ENCODE results near the gene ORAI1.
"Not testable (repeated sequence)": the region's sequence is repeated elsewhere in the genome, so short reads cannot be mapped to it uniquely, and the experiment has no call there.

ORAI1 gene

DNA sequence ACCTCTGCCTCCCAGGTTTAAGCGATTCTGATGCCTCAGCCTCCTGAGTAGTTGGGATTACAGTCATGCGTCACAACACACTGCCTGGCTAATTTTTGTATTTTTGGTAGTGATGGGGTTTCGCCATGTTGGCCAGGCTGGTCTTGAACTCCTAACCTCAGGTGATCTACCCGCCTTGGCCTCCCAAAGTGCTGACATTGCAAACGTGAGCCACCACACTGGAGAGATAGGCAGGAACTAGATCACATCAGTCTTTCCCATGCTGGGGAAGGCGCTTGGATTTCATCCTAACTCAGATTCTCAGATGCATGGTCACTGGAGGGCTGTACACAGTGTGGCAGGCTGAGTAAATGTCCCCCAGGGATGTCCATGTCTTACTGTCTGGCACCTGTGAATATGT is 18.0 kb upstream of the ORAI1 start:
- no peak for DNase-seq

DNA sequence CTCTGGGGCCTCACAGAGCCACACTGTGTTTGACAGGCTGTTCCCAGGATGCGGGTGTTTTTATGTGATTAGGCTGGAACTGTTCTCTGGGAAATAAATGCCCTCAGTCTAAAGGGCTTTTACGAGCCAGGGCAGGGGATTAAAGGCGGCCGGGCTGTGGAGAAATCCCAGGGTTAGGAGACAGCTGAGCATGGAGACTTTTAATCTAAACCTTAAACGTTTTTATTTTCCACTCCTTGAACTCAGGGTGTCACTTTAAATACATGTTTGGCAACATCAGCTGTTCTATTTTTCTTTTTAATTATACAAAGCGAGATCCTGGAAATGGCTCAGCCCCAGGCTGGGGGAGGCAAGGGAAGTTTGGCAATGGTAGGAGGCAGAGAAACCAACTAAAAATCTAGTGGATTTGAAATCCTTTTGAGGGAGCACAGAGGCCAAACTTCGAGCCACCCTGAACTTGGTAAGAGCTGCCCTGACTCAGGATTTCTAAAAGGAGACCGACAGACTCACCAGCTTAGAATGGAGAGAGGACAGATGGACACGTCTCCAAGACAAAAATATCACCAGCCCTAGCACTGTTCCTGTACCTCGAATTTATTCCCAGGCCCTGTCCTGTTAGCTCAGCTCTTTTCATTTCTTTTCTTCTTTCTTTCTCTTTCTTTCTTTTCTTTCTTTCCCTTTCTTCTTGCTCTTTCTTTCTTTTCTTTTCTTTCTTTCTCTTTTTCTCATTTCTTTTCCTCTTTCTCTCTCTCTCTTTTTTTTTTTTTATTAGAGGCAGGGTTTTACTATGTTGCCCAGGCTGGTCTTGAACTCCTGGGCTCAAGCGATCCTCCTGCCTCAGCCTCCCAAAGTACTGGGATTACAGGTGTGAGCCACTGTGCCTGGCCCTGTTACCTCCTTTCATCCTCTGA is 15.8 kb upstream of the ORAI1 start:
- no peak for DNase-seq

- no peak for DNase-seq
Measured at GRCh38 chr12:121611306-121611705, 15.0 kb upstream of the ORAI1 start.

GRCh38 chr12:121613462-121613861 is 12.9 kb upstream of the ORAI1 start:
- DNase-seq, result no peak

DNA sequence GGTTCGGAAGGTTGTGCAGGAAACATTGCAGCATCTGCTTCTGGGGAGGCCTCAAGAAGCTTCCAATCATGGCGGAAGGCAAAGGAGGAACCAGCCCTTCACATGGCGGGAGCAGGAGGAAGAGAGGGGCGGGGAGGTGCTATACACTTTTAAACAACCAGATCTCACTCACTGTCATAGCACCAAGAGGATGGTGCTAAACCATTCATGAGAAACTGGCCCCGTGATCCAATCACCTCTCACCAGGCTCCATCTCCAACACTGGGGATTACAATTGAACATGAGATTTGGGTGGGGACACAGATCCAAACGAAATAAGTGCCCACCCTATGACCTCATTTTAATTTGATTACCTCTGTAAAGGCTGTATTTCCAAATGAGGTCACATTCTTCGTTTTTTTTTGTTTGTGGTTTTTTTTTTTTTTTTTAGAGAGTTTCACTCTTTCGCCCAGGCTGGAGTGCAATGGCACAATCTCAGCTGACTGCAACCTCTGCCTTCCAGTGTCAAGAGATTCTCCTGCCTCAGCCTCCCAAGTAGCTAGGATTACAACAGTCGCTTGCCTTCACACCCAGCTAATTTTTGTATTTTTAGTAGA is 11.4 kb upstream of the ORAI1 start:
- no peak for DNase-seq

DNA sequence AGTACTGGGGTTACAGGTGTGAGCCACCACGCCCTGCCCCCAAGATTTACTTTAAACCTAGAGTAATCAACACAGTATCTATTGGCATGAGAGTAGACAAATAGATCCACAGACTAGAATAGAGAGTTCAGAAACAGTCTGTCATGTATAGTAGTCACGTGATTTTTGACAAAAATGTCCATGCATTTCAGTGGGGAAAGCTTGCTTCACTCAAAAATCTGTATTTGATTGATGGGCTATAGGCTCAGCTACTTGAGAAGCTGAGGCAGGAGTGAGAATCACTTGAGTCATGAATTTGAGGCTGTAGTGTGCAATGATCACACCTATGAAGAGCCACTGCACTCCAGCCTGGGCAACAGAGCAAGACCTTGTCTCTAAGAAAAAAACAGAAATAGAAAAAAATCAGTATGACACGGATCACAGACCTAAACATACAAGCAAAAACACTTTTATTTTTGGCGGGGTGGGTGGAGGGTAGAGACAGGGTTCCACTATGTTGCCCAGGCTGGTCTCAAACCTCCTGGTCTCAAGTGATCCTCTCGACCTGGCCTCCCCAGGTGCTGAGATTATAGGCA is 7.6 kb upstream of the ORAI1 start:
- no peak for DNase-seq

DNA sequence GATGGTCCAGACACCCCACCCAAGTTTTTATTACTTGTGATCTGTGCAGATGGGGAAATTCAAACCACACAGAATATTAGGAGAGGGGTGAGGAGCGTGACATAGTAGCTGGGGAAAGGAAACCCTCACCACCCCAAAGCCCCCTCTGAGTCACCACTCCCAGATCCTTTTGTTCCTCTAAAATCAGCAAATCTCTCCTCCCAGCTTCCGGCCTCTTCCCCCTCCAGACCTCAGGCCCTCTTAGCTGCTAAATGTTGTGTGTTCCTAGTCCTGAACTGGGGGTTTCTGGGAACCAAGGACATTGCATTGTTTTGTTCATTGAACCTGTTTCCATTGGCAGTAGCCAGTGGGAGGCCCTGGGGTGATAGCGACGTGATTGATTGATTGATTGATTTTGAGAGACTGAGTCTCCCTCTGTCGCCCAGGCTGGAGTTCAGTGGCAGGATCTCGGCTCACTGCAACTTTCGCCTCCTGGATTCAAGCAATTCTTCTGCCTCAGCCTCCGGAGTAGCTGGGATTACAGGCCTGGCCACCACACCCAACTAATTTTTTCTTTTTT is 5.9 kb upstream of the ORAI1 start:
- no peak for DNase-seq

DNA sequence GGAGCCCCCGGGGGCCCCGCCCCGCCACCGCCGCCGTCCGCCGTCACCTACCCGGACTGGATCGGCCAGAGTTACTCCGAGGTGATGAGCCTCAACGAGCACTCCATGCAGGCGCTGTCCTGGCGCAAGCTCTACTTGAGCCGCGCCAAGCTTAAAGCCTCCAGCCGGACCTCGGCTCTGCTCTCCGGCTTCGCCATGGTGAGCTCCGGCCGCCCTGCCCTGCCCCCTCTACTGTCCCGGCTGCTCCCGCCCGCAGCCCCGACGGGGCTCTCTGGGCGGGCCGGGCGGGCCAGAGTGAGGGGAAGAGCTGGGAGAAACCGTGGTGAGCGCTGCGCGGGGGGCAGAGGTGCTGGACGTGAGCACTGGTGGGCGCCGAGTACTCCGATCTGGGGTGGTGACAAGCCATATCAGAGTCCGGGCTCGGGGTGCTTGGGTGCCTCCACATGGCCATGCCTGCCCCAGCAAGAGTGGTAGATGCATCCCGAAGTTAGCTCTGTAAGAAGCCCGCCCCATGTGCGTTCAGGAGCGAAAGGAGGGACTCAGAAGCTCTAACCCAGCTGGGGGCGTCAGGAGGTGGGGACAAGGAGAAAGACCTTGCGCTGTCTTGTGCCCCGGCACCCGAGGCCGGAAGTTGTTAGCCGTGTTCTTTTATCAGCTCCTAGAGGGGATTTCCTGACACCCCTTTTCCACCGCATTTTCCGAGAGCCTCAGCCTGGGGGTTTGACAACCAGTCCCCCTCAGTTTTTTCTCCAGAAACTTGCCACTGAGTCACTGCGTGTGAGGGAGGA is 717 bp downstream of the ORAI1 start:
- DNase-seq, result peak; percentile 41

DNA sequence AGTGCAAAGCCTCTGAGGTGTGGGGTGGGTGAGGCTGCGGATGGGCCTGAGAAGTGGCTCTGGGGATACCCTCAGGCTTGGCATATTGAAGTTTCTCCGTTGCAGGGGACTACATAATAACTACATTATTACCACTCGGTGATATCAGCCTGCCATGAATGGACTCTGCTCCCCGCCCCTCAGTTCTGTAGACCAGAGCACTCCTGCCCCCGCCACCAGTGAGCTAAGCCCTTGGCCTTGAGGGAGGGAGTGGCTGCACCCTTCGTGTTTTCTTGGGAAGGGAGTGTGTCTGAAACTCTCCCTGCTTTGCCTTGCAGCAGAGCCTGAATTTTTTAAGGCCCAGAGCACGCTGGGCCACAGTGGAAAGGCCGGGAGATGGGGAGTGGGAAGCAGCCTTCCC is 1.7 kb downstream of the ORAI1 start:
- DNase-seq, result no peak

GRCh38 chr12:121628536-121628935 is 2.2 kb downstream of the ORAI1 start:
- no peak for DNase-seq

GRCh38 chr12:121630791-121631355 is 4.5 kb downstream of the ORAI1 start:
- no peak for DNase-seq

DNA sequence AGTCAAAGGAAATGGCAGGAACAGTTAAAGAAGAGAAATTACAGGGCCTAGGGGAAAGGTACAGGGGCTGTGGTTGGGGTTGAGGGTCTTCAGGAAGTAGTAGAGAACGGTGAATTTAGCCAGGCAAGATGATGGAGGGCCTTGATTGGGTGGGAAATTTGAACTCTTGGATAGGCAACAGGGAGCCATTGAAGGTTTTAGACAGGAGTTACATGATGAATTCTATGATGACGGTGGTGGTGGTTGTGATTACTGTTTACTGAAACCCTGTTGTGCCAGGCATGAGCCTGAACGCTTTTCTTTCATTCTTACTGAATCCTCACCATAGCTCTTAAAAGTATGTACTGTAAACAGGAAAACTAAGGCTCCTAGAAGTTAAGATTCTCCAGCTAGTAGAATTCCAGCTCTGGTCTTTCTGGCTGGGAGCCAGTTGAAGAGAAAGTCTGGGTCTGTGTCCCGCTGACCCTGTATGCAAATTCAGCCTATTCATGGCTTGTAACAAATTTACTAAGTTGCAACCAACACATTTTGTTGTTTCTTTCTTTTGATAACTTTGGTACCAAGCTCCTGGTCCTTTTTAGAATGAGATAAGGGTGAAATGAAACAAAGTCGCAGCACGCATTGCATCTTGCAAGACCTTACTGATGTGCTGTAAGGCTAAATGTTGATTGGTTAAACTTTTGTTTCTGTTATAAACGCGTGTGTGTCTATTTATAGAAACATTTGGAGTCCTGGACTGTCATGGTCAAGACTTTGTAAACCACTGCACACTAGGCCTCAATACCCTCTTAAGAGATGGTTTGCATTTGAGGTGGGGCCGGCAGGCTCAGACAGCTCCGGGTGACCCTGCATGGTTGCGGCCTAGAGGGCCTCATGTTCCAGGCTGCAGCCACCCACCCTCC is 6.0 kb downstream of the ORAI1 start:
- no peak for DNase-seq

- not testable (repeated sequence) for DNase-seq
Measured at GRCh38 chr12:121633833-121634196, 7.5 kb downstream of the ORAI1 start.

GRCh38 chr12:121634836-121635235 is 8.5 kb downstream of the ORAI1 start:
- no peak for DNase-seq

DNA sequence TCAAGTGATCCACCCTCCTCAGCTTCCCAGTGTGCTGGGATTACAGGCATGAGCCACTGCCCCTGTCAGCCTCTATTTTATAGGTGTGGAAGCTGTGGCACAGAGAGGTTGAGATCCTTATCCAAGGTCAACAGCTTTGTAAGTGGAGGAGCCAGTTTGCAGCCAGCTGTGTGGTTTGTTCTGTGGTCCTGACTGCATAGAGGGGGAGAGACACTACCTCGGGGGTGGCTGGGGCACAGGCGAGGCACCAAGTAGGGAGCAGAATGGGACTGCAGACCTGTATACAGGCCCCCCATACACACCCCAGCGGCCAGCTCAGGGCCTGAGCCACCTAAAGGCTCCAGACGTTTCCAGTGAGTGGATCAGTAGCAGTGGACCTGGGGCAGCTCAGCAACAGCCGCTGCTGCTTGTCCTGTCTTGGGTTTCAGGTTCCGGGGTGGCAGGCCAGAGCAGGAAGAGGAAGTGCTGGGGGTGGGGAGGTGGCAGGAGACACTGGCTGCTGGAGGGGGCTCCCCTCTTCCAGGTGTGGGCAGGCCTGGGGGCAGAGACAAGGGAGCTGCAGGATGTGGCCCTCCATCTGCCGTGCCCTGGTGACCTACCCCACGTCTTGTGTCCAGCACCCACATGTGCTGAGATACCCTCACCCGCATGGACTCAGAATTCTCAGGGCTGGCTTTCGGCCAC is 11.0 kb downstream of the ORAI1 start:
- DNase-seq, result no peak

DNA sequence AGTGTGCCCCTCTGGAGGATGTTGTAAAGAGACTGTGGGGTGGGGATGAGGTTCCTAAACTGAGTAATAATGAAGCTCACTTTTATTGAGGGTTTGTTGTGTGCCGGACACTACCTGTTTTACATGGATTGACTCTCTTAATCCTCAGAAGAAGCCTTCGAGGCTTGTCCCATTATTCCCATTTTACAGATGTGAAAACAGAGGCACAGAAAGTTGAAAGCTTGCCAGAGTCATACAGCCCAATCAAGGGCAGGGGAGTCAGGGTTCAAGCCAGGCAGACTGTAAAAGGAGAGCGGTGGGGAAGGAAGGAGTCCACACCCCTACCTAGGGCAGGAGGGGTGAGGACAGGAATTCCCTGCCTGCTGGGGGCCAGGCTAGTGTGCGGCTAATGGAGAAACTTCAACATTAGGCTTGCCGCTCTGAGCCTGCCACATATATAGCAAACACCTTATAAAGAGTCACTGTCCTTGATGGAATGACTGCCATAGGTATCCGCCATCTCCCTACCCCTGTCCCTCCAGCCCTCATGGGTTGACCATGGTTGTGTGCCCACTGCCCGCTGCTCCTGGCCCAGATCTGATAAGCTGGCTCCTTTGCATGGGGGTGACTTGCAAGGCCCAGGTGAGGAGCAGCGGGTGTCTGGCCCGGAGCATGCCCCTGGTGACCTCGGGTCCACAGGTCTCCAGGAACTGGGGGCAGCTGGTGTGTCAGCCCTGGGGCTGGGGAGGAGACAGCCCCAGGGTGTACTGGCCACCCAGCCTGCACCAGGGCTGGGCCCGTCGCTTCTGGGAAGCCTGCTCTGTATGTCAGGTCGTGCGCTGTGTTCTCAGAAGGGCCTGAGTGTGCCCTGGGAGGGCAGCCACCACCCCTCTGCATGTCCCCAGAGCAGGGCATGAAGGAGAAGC is 12.2 kb downstream of the ORAI1 start:
- no peak for DNase-seq

- DNase-seq, result no peak
Measured at GRCh38 chr12:121641343-121641630, 15.0 kb downstream of the ORAI1 start.

DNA sequence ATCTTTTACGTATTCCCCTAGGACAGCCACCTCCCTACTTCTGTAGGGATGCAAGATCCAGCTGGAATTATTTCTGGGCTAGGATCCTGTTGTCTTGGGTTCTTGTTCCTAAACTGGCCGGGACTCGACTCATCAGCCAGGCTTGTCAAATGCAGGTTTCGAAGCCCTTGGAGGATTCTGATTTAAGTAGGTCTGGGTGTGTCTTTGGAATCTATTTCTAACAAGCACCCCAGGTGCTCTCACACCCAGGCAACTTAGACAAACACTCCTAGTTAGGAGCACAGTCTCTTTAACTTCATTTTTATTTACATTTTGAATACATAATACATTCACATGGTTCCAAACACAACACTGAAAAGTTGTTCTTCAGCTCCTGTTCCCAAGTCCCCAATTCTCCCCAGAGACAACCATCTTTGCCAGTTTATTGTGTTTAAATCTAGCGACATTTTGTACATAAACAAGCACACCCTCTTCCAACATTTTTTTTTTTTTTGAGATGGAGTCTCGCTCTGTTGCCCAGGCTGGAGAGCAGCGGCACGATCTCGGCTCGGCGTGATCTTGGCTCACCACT is 22.2 kb downstream of the ORAI1 start:
- DNase-seq, result no peak

GRCh38 chr12:121649322-121649721 is 23.0 kb downstream of the ORAI1 start:
- no peak for DNase-seq

DNA sequence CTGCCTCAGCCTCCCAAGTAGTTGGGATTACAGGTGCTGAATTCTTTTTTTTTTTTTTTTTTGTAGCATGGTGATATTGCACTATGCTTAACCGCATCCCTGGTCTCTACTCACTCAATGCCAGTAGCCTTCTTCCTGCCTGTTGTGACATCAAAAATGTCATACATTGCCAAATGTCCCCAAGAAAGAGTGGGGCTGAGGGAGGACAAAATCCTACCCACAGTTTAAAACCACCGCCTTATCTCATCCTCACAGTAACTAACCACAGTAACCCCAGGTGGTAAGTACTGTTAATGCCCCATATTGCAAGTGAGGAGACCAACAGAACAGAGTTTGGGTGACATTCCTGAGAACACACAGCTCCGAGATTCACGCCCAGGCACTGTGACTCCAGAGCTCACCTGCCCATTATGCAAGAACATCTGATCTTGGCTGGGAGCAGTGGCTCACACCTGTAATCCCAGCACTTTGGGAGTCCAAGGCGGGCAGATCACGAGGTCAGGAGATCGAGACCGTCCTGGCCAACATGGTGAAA is 23.6 kb downstream of the ORAI1 start:
- no peak for DNase-seq
